A204.1 (cell line): ENCODE results near the gene PPFIBP1.

Experiments
- FAIRE-seq: peaks from 2 replicates; lab custom pipeline; 2012; peaks lifted over from hg19 to GRCh38; lab: Jason Lieb, UNC

PPFIBP1 gene

DNA sequence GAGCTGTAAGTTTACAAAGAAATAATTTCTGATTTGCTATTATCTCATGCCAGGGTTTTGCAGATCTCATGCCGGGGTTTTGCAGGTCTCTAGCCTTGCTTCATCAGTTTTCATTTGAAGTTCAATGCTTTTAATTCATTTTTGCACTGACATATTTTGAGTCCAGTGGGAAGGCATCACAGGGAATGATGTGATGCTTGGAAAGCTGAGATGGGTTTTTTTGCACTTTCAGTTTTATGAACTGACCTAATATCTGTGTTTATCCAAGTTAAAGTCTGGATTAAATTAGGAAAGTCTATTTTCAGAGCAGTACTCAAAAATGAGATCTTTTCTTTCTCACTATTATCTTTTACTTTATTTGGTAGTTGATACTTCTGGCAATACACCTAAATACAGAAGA lies 148.6 kb downstream of the PPFIBP1 start:
- no peak for FAIRE-seq

DNA sequence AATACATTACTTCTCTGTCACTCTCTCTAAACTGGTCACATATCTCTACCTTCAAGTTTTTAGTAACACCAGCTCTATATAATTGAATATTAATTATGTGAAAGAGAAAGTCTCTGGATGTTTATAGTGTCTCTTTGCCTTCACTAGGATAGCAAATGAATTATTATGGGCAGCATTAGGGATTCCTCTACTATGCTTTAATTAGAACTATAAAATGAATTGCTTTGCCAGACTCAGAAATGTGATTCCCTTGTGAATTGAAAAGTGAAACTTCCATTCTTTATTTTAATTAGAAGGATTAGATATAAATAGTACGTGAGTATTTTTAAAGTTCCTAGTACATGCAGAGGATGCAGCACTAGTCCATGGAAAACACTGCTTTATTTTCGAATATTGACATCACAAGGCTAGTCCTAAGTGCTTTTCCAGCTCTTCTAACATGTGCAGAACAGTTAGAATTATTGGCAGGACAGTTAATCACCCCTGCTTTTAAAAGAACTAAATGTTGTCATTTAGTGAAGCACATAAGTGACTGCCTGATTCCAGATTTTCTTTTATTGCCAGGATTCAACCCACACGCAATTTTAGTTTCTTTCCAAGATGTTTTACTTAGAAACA lies 149.2 kb downstream of the PPFIBP1 start:
- FAIRE-seq: no peak

DNA sequence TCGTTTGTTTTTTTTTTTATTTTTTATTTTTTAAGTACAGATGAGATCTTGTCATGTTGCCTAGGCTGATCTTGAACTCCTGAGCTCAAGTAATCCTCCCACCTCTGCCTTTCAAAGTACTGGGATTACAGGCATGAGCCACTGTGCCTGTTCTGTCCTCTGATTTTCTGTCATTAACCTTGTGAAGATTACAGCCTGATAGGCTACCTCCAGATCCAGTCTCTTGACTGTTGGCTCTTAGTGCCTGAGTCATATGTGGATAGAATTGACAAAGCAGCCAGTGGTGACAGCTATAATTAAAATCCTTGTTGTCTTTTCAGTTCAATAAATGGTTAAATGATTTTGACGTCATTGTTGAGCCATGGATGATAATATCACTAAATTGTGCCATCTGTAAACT lies 151.0 kb downstream of the PPFIBP1 start:
- no peak for FAIRE-seq

DNA sequence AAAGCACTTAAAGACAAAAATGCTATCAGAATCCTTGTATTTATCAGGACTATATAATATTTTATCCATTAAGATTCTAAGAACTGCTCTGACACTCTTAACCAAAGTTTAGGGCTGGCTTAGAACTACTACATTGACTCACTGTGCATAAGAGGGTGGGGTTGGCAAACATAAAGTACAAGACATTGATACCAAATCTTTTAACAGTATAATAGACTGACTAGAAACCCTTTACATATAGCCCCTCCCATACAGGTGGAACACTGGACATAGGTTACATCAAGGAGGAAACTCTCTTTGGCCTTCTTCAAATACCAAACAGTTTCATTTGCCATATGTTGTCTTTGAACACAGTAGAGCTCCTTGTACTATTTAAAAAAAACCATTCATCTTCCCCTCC lies 156.6 kb downstream of the PPFIBP1 start:
- no peak for FAIRE-seq

DNA sequence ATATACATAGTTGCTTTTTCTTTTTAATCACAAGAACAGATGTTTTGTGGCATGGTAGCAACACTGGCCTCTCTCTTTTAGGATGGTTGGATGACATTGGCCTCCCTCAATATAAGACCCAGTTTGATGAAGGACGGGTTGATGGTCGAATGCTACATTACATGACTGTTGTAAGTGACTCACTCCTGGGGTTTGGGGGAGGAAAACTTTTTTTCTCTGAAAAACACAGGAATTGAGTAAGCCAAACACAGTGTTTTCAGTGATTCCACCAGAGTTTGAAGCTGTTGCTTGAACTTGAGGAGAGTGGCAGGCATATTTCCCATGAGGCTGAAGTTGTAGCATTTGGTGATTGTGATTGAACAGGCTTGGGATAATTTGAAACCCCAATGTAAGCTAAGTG lies 158.5 kb downstream of the PPFIBP1 start:
- no peak for FAIRE-seq

DNA sequence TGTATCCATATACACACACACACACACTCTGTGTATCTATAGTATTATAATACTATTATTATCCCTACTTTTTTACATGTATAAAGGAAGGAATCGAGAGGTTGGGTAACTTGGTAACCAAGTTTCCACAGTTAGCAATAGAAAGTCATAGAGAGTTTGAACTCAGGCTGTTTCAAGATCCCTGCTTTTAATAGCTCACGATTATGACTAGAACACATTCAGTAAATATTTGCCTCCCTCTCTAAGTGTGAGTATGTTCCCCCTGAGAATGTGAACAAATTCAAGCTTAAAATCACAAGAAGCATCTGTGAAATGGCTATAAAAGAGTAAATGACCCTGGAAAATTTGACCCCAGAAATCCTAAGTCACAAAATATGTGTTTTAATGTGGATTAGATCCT lies 161.3 kb downstream of the PPFIBP1 start:
- FAIRE-seq: no peak

DNA sequence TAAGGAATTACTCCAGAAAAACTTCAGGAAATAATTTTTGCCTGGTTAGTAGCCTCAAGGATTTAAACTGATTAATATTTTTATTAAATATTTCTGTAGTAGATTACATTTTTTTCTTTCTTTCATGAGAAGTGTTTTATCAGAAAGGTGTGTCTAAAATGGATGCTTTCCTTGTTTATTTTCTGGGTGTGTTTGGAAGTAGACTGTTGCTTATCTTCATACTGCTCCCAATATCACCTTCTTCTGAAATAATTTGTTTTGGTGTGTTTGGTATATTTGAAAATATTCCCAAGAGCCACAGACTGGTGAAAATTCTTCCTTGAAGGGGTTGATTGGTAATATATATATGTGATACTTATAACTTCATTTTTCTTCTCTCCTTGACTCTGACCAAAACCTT lies 162.1 kb downstream of the PPFIBP1 start:
- FAIRE-seq: no peak

DNA sequence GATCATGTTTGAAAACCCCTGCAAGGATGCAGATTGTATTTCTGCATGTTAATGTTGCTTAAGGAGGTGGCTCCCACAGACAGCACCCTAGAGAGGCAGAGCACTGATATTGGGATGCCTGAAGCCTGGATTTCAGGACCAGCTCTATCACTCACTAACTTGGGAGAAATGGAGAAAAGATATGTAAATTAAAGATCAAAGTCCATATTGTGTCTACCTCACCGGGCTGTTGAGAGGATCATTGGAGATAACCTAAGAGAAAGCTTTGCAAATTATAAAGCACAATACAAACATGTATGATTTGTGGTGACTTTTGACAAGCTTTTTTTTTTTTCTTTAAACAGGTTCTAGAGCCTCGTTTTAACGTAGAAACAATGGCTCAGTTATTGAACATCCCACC lies 164.7 kb downstream of the PPFIBP1 start:
- no peak for FAIRE-seq

DNA sequence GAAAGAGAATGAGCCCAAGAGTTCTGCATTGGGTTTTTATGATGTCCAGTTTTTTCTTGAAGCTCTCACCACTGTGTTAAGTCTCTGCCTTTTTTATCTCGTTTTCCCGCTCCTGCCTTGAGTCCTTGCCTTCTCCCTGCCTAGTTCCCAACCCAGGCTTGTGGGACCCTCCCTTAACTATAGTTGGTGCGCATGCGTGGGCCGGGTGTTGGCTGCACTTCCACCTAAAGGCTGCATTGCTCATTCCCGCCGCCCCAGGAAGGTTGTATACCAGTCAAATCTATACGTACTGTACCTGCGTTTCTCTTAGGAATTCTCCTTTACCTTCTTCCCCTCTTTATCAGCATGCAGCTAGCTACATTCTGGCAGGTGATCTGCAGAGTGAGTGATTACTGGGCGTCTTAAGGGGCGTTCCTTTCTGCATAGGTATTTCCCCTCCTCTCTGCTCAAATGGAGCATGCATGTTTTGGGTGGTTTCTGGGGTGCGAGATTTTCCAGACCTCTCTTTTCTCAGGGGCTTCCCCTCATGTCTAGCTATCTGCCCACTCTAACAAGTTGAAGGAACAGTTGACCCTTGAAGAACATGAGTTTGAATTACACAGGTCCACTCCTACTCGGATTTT lies 165.7 kb downstream of the PPFIBP1 start:
- no peak for FAIRE-seq

DNA sequence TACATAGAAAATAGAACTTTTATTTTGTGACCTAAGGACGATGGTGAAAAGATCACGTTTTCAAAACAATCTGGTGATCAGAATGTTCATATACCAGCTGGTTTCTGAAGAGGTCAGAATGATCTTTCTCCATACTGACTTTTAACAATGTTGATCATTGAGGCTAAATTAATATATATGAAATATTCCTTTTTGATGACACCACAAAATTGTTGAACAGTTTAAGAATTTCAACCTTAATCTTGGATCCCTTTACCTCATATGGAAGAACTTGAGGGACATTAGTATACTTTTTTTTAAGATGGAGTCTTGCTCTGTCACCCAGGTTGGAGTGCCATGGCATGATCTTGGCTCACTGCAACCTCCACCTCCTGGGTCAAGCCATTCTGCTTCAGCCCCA lies 169.4 kb downstream of the PPFIBP1 start:
- no peak for FAIRE-seq

DNA sequence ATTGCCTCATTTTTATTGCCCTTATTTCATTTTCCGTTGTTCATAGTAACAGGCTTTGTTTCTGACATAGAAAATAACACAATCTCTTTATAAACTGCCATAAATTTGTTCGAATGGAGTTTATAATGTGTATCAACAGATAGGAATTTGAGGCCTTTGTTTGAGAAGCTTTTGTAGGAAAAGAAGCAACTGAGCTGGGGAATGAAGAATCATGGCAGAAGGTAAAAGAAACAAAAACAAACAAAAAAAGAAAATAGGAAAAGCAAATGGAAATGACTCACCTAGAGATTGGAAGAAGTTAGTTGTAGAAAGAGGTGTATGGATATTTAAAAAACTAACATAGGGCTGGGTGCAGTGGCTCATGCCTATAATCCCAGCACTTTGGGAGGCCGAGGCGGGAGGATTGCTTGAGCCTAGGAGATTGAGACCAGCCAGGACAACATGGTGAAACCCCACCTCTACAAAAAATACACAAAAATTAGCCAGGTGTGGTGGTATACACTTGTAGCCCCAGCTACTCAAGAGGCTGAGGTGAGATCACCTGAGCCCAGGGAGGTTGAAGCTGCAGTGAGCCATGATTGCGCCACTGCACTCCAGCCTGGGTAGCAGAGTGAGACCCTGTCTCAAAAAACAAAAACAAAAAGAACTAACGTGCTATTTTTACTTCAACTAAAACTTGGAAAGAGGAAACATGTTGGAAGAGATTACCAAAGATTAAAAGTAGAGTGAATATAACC lies 171.7 kb downstream of the PPFIBP1 start:
- no peak for FAIRE-seq

DNA sequence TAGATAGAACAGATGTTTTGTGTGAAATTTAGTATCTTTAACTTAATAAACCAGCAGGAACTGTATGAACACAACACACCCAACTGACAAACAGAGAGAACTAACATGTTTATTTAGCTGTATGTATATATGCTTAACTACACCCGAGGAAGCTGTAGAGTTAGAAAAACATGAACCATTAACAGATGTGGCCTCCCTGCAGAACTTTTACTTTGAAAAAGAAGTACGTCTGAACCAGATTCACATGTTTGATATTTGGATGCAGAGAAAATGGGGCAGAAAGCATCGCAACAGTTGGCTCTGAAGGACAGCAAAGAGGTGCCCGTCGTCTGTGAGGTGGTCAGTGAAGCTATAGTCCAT lies 172.3 kb downstream of the PPFIBP1 start, which contains the start of gene REP15:
Gene REP15 (plus strand): TSS at position 155 of the 360 bp plus-strand sequence. CDS start 116 bp downstream, at position 271.
- no peak for FAIRE-seq

DNA sequence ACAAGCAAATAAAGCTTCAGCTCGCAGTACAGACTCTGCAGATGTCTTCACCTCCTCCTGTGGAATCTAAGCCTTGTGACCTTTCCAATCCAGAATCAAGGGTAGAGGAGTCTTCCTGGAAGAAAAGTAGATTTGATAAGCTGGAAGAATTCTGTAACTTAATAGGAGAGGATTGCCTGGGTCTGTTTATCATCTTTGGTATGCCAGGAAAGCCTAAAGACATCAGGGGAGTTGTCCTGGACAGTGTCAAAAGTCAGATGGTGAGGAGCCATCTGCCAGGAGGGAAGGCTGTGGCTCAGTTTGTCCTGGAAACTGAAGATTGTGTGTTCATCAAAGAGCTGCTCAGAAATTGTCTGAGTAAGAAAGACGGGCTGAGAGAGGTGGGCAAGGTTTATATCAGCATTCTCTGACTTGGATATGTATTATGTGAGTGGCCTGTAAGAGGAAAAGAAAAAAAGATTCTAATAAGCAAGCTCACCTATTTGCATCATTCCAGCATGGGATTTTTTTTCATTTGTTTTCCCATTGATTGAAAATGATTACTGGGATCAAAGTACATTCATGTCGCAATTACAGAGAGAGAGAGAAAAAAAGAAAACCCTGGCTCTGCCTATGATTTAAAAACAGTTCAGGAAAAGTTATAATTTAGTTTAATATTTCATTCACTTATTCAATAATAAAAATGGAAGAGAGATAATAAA lies 173.0 kb downstream of the PPFIBP1 start:
- no peak for FAIRE-seq

DNA sequence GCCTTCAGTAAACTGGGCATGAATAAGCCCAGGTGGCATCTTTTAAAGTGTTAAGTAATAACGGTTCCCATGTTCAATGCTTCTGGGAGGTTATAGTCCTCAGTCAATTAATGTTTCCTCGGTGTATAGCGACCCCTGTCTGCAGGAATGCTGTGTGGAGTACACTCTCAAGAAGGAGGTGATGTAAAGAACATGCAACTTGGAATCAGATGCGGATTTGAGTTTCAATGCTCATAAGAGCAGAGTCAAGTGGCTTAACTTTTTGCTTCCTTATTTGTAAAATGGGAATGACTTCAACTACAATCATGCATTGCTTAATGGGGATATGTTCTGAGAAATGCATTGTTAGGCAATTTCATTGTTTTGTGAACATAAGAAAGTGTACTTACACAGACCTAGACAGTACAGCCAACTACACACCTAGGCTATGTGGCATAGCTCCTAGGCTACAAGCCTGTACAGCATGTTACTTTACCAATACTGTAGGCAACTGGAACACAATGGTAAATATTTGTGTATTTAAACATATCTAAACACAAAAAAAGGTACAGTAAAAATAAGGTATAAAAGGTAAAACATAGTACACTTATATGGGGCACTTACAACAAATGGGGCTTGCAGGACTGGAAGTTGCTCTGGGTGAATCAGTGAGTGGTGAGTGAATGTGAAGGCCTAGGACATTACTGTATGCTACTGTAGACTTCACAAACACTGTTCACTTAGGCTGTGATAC lies 179.9 kb downstream of the PPFIBP1 start:
- peak; percentile 95 for FAIRE-seq

DNA sequence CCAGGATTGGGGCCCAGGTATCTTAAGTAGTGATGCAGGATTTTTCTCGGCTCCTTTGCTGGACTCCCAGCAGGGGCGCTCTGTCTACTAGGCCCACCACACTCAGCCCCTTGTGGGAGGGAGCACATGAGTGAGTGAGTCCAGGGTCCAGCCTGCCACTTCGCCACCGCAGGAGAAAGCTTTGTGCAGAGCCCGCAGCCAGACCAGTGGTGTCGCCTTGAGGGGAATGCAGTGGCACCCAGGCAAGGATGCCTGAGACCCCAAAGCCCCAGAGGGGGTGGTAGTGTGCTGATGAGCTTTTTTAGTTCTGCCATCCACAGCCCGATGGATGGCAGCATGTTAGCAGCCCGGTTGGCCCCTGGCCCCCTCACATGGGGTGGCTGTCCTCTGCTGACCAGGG lies 181.3 kb downstream of the PPFIBP1 start:
- FAIRE-seq: no peak

DNA sequence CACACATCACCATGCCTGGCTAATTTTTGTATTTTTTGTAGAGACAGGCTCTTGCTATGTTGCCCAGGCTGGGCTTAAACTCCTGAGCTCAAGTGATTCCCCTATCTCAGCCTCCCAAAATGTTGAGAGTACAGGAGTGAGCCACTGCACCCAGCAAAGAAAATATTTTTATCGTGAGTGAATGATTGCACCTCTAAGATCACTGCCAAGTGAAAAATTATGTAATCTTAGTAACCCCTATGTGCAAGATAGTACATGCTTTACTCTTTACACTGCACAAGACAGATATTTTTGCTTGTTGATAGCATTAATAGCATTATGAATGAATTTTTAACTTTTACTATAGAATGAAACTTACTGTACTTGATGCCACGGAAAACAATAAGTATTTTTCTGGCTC lies 183.2 kb downstream of the PPFIBP1 start:
- FAIRE-seq: no peak

DNA sequence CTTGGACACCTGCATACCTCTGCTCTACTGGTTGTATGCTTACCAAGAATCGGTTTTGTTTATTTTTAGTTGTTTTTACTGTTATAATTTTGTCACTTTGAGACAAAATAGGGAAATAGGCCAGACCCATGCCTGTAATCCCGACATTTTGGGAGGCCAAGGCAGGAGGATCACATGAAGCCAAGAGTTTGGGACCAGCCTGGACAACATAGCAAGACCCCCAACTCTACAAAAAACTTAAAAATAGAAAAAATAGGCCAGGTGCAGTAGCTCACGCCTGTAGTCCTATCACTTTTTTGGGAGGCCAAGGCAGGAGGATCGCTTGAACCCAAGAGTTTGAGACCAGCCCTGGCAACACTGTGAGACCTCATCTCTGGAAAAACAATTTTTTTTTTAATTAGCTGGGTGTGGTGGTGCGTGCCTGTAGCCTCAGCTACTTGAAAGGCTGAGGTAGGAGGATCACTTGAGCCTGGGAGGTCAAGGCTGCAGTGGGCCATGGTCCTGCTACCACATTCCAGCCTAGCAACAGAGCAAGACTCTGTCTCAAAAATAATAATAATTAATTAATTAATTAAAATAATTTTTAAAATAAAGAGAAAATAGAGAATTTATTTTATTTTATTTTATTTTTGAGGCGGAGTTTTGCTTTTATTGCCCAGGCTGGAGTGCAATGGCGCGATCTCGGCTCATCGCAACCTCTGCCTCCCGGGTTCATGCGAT lies 185.4 kb downstream of the PPFIBP1 start:
- no peak for FAIRE-seq

DNA sequence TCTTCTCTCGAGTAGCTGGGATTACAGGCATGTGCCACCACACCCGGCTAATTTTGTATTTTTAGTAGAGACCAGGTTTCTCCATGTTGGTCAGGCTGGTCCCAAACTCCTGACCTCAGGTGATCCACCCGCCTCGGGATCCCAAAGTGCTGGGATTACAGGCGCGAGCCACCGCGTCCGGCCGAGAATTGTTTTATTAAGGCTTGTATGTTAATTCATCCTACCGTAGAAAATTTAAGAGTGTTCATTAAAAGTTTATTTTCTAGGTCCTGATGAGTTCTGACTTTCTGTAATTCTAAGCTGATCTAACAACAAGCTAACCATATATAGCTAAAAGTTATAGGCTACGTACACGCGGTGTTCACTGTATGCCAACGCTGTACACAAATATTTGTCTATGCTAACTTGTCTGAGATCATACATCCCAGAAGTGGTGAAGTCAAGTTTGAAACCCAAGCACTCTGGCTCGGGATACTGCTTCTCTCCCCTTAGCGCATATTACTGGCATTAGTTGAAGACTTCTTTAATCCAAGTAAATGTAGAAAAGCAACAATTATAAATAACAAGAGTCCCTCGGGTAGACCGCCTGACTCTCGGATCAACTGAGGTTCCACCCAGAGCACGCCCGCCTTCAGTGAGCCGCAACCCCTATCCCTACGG lies 186.1 kb downstream of the PPFIBP1 start:
- no peak for FAIRE-seq

DNA sequence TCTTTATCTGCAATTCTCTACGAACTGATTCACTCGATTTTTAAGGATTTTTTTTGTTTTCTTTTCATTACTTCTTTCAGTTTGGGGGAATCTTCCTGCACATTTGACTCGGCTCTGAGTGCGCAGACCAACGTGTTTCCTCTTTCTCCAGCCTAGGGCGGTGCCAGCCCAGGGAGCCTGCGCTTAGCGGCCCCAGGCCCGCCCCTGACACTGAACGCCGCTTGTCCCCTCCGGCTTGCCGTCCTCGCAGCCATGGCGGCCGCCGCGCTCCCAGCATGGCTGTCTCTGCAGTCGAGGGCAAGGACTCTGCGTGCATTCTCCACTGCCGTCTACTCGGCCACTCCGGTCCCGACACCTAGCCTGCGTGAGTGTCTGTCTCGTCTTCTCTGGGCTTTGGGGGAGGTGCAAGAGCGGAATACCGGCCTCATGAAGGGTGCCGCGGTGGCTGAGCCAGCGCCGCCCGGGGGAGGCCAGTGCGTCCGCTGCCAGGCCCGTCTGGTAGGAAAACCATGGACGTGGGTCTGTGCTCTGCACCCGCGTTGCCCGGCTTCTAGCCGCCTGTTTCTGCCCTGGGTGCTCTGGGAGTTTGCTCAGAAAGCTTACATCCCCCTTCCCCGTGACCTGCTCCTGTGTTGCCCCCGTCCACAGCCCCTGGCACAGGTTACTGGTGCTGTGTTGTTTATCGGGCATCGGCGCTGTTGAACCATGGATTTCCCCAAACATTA lies 186.7 kb downstream of the PPFIBP1 start, which contains the start of gene MRPS35:
Gene MRPS35 (plus strand): TSS at position 241 of the 725 bp plus-strand sequence. CDS start 12 bp downstream, at position 253.
- FAIRE-seq: peak; percentile 44

DNA sequence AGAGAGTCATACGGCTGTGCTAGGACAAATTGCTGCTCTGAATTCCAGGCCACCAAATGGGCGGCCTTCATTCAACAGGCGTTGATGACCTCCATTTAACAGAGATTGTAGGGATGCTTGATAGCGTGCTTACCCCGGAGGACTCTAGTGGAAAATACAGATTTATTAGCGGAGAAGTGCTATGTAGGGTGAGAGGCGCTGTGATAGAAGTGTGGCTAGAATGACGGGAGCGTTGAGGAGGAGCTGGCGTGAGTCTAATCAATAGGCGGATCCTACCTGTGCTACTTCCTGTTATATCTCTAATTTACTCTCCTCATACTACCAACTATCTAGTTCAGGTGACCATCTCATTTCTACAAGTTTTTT lies 187.3 kb downstream of the PPFIBP1 start:
- FAIRE-seq: no peak
